HG03135 (cell line): ENCODE measurements around the gene GREB1L.

ENCODE experiments used
- ATAC-seq: cut with Tn5 transposase; IDR thresholded peaks from one replicate; pipeline ENCODE4 v1.9.1; 2021; ENCODE audit warnings: mild to moderate bottlenecking, moderate library complexity; ENCODE audit not compliant: unreplicated experiment

The GREB1L gene

GRCh38 chr18:21444465-21445212 is 202.6 kb downstream of the GREB1L start:
- ATAC-seq = no peak

- ATAC-seq = no peak
Measured at GRCh38 chr18:21448299-21448698, 206.3 kb downstream of the GREB1L start.

DNA sequence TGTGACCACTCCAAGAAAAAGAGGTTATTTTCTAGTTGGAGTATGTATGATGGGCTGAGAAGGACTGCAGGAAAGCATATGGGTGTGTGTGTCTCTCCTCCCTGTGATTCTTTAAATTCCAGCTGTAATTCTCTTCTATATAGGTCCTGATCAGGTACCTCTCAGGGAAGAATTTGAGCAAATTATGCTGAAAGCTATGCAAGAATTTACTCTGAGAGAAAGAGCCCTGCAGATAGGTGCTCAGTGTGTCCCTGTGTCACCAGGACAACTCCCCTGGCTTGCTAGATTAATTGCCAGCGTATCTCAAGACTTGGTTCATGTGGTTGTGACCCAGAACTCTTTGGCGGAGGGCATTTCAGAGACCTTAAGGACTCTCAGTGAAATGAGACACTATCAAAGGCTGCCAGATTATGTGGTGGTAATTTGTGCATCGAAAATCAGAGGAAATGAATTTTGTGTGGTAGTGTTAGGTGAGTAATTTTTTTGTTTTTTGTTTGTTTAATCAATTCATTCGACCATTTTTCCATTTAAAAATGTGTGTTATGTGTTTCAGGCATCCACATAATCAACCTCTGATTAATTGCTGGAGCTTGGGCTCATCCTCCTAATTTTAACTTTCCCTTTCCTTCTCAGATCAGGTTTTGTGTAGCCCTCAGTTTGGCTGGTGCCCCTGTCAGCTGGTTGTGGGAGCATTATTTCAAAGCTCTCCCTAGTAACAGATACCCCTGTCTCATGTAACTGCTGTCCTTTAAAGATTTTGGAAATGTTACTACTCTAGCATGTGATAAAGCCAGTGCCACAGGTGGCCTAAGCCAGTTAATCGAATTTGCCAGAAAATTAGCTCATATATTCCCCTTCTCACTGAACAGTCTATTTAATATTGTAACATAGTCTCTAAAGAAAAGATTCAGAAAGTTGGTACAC is 207.6 kb downstream of the GREB1L start:
- no peak for ATAC-seq

DNA sequence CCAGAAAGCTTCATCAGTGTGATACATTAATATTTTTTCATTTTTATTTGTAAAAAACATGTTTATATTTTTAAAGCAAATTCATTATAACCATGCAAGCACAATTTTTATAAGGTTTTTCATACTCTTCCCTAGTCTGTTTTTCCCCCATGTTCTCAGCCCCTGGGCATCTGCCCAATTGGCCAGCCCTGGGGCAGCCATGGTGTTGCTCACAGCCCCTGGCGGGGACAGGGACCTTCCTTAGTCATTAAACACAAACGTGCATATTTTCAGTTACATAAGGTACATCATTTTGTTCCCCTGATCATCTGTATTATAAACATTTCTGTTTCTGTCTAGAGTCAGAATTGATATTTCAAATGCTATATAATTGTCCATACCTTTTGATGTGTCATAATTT is 208.5 kb downstream of the GREB1L start:
- ATAC-seq = no peak

DNA sequence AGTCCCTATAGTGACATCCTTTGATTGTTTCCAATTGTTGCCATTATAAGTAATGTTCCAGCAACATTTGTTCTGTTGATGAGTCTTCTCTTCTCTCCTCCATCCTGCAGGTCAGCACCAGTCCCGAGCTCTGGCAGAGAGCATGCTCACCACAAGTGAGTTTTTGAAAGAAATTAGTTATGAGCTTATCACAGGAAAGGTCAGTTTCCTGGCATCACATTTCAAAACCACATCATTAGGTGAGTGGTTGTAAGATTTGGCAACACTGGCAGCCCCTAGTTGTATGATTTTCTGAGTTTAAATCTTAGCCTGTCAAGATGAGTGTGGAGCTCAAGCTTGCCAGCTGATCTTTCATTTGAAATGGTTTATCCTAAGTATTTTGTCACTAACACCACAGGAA is 208.9 kb downstream of the GREB1L start:
- no peak for ATAC-seq

DNA sequence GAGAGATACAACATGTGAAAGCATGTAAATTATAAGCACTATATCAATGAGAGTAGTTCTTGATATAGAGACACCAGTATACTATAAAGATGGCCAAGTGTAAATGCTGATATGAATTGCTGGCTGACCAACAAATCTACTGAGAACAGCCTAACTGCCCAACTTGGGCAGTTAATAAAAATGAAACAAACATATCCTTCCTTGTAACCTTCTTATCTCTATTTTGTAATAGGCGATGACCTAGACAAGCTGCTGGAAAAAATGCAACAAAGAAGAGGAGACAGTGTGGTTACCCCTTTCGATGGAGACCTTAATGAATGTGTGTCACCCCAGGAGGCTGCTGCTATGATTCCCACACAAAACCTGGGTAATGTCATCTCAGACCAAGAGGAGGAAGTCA is 209.8 kb downstream of the GREB1L start:
- ATAC-seq = no peak

DNA sequence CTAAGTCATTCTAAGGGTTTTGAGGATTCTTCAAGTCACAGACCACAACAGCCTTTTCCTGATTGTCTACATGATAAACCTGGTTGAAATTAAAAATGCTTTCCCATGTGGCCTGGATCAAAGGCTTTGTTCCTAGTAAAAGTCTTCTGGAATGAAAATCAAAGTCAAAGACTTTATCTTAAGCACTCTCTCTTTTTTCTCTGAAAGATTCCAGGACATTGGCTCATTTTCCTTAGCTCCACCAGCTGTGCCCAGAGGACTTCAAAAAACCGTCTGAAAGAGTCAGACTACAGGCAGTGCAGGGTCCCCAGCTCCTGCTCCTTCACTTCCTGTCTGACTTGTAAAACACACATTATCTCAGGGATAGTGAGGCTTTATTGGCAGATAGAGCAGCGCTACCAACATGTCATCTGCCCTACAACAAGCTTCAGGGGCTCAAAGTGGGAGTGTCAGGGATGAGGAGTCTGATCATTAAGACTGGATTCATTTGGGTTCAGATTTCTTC is 210.3 kb downstream of the GREB1L start:
- ATAC-seq = no peak

- ATAC-seq = no peak
Measured at GRCh38 chr18:21452796-21453510, 210.9 kb downstream of the GREB1L start.

DNA sequence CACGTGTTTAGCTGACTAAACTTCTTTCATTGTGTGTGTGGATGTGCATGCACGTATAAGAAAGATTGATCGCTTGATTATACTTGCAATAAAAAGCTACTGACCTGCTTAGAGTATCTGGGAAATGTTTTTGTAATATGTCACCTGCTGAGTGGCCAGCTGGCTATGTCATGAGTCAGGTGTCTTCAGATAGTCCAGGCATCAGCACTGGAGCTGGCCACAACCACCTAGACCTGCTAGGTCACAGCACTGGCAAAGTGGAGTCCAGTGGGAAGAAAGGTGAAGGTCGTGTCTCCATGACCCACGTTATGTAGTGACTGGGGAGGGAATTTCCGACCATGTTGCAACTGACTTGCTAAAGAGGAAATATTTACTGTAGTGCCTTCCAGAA is 211.5 kb downstream of the GREB1L start:
- ATAC-seq = no peak

DNA sequence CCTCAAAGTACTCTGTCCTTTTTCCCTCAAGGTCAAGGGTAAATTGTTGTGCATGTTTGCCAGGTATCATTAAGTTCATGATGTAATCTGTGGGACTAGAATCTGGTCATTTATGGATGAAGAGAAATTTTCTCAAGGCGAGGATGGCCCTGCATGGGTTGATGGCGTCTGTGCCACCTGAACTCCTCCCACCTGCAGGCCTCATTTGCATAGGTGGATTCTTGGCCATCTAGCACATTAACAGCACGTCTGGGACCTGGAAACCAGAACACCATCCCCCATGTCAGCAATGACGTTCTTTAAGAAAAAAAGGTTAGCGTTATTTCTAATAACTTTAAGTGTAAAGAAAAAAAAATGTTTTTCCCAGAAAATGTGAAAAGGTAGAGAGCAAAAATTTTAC is 212.7 kb downstream of the GREB1L start:
- ATAC-seq = no peak

- no peak for ATAC-seq
Measured at GRCh38 chr18:21456428-21457178, 214.6 kb downstream of the GREB1L start.

DNA sequence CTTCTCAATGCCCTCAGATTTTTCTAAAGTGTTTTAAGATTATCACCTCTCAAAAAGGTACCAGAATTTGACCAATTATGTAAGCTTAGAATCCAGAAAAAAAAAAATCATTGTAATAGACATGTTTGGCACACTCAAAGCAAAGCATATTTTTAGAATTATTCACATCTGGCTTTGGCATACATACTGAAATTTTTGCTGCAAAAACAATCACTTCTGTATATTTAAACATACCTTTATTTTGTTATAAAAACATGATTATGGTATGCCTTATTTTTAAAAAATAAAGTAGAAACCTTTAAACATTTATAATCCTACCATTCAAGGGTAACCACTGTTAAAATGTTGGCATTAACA is 215.1 kb downstream of the GREB1L start:
- no peak for ATAC-seq

GRCh38 chr18:21458310-21458709 is 216.3 kb downstream of the GREB1L start:
- ATAC-seq = no peak

- ATAC-seq = no peak
Measured at GRCh38 chr18:21458788-21459187, 216.8 kb downstream of the GREB1L start.

DNA sequence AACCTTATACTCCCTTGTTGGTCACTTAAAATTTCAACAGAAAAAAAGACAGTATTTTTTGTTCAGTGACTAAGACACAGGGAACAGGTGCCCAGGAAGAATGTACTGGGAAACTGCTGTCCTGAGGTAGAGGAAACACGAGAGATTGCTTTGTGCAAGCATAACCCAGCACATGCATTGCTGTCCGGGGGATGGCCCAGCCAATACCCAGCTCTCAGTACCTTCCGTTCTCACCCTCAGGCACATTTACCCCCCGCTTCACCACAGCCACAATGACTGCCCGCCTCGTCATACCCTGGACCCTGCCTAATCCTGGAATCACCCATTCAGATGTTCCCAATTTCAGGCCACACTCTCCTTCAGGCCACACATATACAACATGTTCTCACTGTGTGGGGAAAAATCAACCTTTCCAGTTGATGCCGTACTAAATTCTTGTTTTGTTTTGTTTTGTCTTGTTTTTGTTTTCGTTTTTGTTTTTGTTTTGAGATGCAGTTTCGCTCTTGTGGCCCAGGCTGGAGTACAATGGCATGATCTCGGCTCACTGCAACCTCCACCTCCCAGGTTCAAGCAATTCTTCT is 217.8 kb downstream of the GREB1L start:
- no peak for ATAC-seq

DNA sequence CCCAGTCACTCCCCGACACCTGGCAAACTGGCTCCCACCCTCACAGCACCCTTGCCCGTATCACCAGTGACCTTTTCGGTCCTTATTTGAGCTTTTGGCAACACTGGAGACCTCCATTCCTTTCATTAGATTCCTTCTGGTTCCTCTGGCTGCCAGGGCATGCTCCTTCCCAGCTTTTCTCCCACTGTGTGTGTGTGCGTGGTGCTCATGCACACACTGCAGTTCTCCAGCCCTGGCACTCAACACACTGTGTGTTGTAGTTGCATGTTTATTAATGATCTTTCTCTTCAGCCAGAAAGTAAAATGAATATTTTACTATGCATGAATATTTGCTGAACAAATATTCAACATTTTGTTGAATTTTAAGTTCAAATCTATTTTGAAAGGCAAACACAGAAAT is 219.4 kb downstream of the GREB1L start:
- no peak for ATAC-seq

DNA sequence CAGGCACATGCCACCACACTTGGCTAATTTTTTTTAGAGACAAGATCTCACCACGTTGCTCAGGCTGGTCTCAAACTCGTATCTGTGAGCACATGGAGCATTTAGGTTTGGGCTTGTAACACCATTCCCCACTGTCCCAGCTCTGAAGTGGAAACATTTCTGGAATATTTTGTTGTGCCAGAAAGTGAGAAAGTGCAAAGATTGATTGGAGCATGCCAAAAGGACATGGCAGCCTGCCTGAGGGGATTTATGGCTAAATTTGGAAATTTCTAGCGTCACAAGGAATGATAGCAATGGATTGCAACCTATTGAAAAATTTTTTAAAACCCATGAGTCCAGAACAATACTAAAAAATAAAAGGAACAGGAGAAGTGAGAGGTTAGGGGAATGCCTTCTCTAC is 221.7 kb downstream of the GREB1L start:
- no peak for ATAC-seq

DNA sequence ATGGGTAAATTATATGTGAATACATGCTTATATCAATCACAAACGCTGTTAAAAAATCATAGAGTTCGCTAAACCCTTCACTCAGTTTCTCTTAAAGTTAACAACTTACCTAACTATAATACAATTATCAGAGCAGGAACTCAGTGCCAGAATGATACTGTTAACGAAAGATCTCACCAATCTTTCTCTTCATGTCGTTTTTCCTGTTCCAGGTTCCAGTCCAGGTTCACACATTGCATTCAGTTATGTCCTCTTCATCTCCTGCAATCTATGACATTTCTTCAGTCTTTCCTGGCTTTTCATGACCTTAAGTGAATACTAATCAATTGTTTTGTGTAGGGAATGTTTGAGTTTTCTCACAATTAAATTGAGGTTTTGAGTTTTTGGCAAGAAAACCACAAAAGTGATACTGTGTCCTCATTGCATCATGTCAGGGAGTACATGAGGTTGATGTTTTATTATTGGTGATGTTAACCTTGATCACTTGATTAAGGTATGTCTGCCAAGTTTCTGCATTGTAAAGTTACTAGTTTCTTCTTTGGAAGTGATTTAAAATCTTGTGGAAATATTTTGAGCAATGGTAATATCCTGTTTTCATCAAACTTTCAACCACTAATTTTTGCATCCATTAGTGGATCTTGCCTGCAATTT is 226.6 kb downstream of the GREB1L start:
- no peak for ATAC-seq

DNA sequence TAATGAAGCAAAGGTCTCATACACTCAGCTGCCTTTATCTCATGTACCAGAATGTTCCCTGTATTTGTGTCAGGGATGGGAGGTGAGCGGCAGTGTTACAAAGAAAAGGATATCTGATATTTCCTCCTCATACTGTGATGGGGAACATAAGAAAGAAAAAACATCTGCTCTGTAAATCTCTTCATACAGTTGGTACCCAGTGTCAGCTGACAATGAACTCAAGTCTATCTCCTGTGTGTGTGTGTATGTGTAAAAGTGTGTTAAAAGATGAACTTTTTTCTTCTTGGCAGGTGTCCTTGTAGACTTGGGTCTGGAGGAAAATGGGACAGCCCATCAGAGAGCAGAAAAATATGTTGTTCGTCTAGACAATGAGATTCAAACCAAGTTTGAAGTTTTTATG is 230.7 kb downstream of the GREB1L start:
- ATAC-seq = no peak

DNA sequence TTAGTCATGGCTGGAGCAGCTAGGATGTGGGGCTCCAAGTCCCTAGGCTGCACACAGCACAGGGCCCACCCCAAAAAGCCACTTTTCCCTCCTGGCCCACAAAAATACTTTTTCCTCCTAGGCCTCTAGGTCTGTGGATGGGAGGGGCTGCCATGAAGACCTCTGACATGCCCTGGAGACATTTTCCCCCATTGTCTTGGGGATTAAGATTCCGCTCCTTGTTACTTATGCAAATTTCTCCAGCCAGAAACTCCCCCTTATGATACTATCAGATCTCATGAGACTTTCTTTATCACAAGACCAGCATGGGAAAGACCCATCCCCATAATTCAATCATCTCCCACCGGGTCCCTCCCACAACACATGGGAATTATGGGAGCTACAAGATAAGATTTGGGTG is 232.6 kb downstream of the GREB1L start:
- ATAC-seq = no peak
